DMS153 treated with DMSO at 0.1 percent for 48 hours (cell line): ENCODE measurements around the gene FGF9.

Experiments
- DNase-seq: peaks from one replicate; lab custom pipeline; 2025; ENCODE audit not compliant: unreplicated experiment; lab: John Stamatoyannopoulos, UW

FGF9 gene

DNA sequence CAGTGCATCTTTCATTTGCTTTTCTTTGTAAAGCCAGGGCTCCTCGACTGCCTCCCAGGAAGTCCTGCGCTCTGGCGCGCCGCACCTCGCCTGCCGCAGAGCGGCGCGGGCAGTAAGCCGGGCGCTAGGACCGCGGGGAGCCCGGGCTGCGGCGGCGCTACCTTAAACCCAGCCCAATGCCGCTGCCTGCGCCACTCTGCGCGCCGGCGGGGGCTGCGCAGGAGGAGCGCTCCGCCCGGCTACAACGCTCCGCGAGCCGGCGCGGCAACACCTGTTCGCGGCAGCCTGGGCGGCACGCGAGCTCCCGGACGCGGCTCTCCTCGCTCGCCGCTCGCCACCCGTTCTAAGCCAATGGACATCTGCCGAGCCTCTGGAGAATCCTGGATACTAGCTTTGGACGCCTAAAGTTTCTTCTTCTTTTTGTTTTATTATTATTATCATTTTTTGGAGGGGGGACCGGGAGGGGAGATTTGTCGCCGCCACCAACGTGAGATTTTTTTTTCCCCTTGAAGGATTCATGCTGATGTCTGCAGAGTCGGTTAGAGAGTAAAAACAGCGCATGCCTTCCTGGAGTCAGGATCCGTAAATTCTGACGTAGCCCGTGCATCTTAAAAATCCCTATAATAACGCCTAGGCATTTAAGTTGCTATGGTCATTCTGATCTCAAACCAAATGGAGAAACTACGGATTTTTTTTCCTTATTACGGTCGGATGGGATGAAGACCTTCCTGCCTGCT lies at the start of gene FGF9:
FGF9 (plus strand) TSS at position 191 of the 737 bp plus-strand sequence. CDS start 840 bp downstream, outside the sequence.
- DNase-seq, result peak; percentile 77

- DNase-seq, result peak; percentile 11
These were observed 45.5 kb upstream of the FGF9 start for GRCh38 chr13:21625366-21625765.

GRCh38 chr13:21632196-21632595 lies 38.7 kb upstream of the FGF9 start:
- no peak for DNase-seq

DNA sequence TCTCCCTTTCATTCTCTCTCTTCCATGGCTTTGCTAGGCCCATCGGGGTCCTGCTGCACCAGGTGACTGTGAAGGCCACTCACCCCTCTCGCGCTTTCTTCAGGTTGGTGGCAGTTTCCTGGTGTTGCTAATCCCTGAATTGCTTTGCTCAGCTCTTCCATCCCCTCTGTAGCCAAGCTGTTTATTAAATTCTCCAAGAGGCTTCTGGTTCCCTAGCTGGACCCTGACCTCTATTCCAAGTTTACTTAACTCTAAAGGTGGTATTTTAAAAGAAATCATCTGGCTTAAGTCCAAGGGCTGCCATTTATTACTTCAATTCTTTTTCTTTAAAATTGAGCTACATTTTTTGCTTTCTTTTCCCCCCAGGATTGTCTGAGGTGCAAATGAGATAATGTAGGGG lies 34.2 kb upstream of the FGF9 start:
- DNase-seq, result no peak

DNA sequence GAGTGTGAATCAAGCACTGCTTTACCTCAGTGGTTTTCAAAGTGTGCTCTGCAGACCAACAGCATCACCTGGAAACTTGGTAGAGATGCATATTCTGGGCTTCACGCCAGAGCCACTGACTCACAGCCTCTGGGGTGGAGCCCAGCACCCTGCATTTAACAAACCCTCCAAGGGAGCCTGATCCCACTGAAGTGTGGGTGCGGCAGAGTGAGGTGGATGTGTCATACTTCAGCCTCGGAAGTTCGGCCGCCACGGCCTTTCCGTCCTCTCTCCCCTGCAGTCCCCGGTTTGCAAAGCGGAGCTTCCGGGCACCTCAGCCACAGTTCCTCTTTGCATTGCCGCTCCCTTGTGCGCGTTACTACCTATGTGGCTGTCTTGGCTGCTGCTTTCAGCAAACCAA lies 33.6 kb upstream of the FGF9 start:
- peak; percentile 88 for DNase-seq

GRCh38 chr13:21638319-21639282 lies 32.3 kb upstream of the FGF9 start:
- DNase-seq, result peak; percentile 40

DNA sequence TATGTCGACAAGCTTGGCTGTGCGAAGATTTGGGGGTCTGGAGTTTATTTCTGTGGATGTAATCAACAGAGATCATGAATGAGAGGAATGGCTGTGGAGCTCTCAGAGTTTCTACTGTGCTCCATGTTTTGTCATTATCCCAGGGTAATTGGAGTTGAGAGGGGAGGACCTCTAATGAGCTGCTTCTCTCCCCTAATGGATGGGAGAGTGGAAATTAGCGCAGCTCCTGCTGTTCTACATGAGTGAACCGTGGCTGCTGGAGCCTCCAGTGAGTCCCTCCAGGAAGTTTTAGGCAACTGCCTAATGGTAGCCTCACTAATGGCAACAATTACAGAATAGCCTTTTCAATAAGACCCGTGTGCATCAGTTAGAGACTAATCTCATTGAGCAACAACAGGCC lies 31.3 kb upstream of the FGF9 start:
- no peak for DNase-seq

GRCh38 chr13:21641629-21642028 lies 29.2 kb upstream of the FGF9 start:
- DNase-seq, result no peak

GRCh38 chr13:21657538-21657937 lies 13.3 kb upstream of the FGF9 start:
- no peak for DNase-seq

- DNase-seq, result no peak
These were observed 11.8 kb upstream of the FGF9 start for GRCh38 chr13:21659087-21659486.

DNA sequence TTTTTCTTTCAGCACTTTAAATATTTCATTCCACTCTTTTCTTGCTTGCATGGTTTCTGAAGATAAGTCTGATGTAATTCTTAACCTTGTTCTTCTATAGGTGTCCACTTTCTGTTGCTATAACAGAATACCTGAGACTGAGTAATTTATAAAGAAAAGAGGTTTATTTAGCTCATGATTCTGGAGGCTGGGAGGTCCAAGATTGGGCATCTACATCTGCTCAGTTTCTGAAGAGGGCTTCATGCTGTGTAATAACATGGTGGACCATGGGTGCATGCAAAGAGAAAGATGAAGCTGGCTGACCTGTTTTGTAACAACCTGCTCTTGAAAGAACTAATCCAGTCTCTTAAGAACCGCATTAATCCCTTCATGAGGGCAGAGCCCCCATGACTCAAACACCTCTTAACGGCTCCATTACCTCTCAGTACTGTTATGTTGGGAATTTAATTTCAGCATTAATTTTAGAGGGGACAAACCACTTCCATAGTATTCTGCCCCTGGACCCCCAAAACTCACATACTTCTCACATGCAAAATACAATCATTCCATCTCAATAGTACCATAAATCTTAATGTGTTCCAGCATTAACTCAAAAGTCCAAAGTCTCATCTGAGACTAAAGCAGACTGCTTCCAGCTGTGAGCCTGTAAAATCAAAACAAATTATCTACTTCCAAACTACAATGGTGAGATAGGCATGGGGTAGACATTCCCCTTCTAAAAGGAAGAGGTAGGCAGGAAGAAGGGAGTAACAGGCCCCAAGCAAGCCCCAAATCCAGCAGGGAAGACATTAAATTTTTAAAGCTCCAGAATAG lies 9.6 kb upstream of the FGF9 start:
- no peak for DNase-seq

GRCh38 chr13:21663197-21663596 lies 7.7 kb upstream of the FGF9 start:
- DNase-seq, result peak; percentile 76

DNA sequence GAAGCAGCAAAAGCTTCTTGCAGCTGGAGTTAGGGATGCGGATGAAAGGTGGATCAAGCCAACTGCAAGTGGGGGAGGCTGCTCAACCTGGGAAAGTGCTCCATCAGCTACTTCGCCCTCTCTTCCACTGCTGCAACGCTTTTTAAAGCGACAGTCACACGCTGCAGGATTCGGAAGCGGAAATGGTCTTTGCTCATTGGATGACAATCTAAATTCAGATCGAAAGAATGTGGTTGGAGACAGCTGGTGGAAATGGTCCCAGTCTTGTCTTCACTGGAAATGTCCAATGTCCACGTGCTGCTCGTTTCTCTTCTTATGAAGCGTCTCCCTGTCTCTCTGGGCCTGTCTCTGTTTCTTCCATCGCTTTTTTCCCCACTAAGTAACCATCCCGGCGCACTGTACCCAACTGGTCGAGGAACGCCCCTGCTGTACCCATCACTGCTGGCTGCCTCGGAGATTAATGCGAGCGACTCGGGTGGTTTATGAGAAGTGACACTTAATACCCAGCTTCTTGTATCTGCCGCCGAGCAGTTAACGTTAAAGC lies 2.1 kb upstream of the FGF9 start:
- DNase-seq, result no peak

DNA sequence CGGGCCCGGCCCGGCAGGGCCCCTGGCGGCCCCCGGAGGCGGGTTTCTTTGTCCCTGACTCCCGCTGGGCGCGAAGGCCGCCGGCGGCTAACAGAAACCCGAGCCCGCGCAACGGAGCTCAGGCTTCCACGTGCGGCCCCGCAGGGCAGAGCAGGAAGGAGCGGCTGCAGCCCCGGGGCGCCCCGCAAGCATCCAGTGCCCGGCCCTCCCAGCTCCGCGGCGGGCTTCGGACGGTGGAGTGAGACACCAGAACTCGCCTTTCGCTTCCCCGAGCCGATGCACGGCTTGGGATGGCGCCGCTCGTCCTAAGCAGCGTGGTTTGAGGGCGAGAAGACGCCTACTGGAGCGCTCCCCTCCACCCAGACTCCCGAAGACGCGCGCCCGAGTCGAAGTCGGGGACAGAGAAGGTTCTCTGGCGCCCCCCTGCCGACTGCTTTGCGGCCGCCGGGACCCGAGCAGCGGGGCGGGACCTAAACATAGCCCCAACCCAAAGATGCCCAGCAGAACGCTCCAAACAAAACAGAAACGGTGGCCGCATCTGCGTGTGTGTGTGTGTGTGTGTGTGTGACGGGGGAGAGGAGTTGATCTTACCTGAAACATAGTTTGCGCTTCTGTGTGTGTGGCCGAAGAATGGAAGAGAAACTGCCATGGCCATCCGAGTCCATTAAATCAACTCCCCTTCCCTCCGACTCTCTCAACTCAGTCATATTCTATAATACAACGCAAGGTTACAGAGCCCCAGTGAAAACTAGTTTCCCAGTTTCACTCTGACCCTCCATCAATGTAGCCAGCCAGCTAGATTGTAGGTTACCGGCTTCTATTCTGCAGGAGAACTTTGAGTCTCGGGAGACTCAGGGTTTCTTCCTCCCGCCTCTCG lies 629 bp upstream of the FGF9 start:
- peak; percentile 83 for DNase-seq

- no peak for DNase-seq
These were observed 880 bp downstream of the FGF9 start for GRCh38 chr13:21671620-21672286.

GRCh38 chr13:21672287-21672680 lies 1.4 kb downstream of the FGF9 start:
- DNase-seq, result no peak

DNA sequence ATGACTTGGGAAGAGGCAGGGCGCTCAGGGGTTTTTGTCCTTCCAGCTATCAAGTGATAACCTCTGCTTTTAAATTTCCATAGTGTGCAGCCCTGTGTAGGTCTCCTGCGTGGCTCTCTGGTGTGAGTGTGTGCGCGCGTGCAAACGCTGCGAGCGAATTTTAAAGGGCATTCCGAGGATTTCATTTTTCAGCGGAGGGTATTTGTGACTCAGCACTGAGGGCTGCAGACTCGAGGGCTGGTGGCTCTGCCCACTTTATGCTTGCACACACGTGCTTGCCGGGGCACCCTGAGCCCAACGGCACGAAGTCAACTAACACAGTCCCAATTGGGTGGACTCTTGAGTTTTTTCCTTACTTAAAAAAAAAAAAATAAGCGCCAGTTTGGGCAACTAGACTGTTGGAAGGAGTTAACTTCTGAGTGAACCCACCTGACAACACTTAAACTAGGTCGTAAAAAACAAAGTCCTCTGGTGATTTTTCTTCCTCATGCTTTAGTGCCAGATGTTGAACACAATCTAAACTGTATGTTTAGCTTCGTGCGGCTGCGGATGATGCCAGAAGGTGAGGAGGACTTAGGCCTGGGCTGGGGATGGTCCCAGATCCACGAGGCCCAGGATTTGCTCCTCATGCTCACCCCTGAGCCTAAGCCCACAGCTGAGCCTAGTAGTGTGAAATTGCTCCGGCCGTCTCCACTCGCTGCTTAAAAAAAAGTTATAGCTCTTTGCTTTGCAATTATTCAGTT lies 2.1 kb downstream of the FGF9 start:
- peak; percentile 21 for DNase-seq

DNA sequence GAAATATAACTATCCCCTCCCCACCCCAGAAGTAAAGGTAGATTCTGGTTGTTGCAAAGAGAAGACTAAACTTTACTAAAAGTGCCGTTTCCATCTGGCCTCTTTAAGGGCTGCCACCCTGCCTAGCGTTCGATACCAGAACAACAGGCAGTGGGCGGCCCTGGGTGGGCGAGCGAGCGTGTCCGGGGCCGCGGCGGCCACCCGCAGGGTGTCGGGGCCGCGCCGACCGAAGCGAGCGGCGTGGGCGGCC lies 2.6 kb downstream of the FGF9 start:
- DNase-seq, result no peak
